Right cardiac atrium (tissue), 5 donors: ENCODE data around the gene FAM181A. TPM values are rescaled to one million over a fixed set of nuclear protein-coding genes. Genes with fewer than 3 reads are reported as not detected.

Source experiments
- ATAC-seq, 2 donors: fragments of 200-7000 bp; cut with Tn5 transposase; one replicate each; pipeline versions ENCODE4 v1.8.0 to v1.9.1; 2020; ENCODE audit warnings: moderate library complexity in 2 of 2, mild to moderate bottlenecking in 1 of 2
- DNase-seq, 3 donors: peaks; one replicate each; pipeline ENCODE4 v3.0.0-alpha.2; 2020
- H3K27ac ChIP-seq: one replicate; pipeline ENCODE4 v1.5.1; 2013; ENCODE audit warnings: mild to moderate bottlenecking, low read length, control low read depth, moderate library complexity
- H3K27me3 ChIP-seq: one replicate; pipeline ENCODE4 v1.6.1; 2013; ENCODE audit not compliant: control insufficient read depth, insufficient read depth
- H3K4me1 ChIP-seq: one replicate; pipeline ENCODE4 v1.6.1; 2013; ENCODE audit warnings: low read length; ENCODE audit not compliant: control insufficient read depth, insufficient read depth
- H3K4me3 ChIP-seq: one replicate; pipeline ENCODE4 v1.5.1; 2013; ENCODE audit warnings: low read length, control low read depth
- H3K9me3 ChIP-seq: one replicate; pipeline ENCODE4 v1.6.1; 2013; ENCODE audit warnings: low read length; ENCODE audit not compliant: control insufficient read depth
- WGBS: extraction: QIAGEN DNeasy Blood & Tissue Kit; methylation state at CpG from one replicate; pipeline ENCODE4 v1.1.7; 2013; 5-methylcytosine and 5-hydroxymethylcytosine counted together
- intact Hi-C, 4 donors: fragments of 100-400 bp; cut with DNase I; formaldehyde crosslinking; loops; one replicate each; pipeline versions ENCODE4 v1.11.0 to v1.14.0; 2022 to 2023
- polyA plus RNA-seq: library from polyadenylated mRNA; stranded (reverse); fragments of 200-250 nt; gene quantifications from one replicate; pipeline ENCODE4 v1.2.3, GENCODE V29; 2013
- total RNA-seq, 4 donors: library from RNA; stranded (reverse); fragmentation: NEBNext Ultra II Directional; extraction: Animal tissue kit (Norgen Biotek cat#: 25700); gene quantifications; one replicate each; pipeline ENCODE4 v1.2.1, GENCODE V29; 2021
- donor health status: healthy with polysubstance abuse.
- donor health status: DM: no; HTN: yes; CAD: no.
- donor health status: DM: no; HTN: no; CAD: no.
- donor health status: DM: no; HTN: yes; CAD: no; lungs with severe emphysema.
- donor health status: DM: yes; HTN: yes; CAD: no.

FAM181A gene
- total and polyA plus RNA-seq, 5 donors = not detected

DNA sequence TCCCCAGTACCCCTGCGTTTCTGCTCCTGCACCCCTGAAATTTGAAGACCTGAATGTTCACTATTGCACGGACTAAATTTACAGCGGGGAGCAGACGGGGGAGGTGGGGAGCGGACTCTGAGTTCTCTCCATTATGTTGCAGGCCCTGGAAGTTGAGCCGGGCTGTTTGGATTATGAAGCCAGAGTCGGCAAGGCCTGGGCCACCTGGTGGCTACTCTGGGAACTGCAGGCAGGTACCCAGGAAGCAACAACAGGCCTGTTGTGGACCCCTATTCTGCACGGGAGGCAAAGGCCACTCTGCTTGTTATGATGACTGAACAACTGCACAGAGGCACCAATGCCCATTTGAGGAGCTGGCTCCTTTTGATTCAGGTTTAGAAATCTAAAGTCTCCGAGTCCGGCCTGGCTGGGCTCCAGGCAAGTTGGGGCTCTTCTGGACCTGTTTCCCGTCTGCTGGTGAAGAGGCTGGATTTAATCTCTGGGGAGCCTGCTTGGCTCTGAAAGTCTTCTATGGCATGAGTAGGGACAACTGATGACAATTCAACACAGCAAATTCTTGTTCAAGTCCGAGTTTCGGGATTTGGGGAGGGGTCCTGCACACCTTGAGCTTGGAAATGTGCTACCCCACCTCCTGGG lies 34.1 kb upstream of the FAM181A start:
- Histone ChIP-seq H3K4me1 (no peaks in the 10 kb centered on the region), H3K9me3 (no peaks in the 10 kb centered on the region), H3K27ac (peak overlapping the region; percentile 9), H3K4me3 (no peak overlapping the region), H3K27me3 (no peaks in the 10 kb centered on the region)
- DNase-seq (peak; percentile 77 to 93 (median 89)), ATAC-seq (peak; percentile 37 to 60)
- WGBS = 31% methylated on average over 13 of the region's 13 CpGs
- intact Hi-C loops = loop anchor here (5.0 kb wide), 1 partner anchor 236 kb away; no protein-coding TSS in a partner anchor

GRCh38 chr14:93893661-93894261 lies 33.4 kb upstream of the FAM181A start:
- H3K4me1 ChIP-seq = no peaks in the 10 kb centered on the region
- no peak overlapping the region for H3K27ac ChIP-seq
- DNase-seq (peak in 1 of 3 donors; percentile 64), ATAC-seq (no peak)
- 56% methylated on average over 12 of the region's 12 CpGs for WGBS
- H3K9me3 ChIP-seq = no peaks in the 10 kb centered on the region
- intact Hi-C loops = loop anchor here (5.0 kb wide), 1 partner anchor 236 kb away; no protein-coding TSS in a partner anchor
- H3K27me3 ChIP-seq = no peaks in the 10 kb centered on the region
- H3K4me3 ChIP-seq = no peak overlapping the region

DNA sequence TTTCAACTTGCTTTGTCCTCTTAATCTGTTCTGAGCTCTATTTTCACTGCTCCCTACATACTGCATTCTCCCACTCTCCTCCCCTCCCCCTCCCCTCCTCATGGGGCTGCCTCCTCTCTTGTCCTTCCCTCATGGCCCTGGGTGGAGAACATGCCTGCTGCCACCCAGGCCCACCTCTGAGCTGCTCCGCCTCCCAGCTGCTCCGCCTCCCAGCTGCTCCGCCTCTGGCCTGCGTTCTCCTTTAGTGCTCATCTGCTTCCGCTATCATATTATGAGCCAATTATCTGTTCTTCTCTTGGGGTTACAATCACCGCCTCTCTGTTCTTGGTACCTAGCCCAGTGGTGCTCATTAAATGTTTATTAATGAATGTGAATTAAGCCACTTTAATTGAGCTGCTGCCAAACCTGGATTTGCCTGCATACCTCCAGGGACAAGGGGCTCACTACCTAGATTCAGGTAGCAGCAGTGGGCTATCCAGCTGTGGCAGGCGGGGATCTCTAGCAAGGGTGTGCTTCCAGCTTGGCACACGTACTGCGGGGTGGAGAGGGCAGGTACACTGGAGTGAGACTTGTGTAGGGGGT lies 32.0 kb upstream of the FAM181A start:
- DNase-seq (no peak), ATAC-seq (no peak)
- WGBS = 83% methylated on average over 9 of the region's 9 CpGs
- intact Hi-C loops = no loop called here
- H3K27ac ChIP-seq = no peak overlapping the region
- H3K4me1 ChIP-seq = no peaks in the 10 kb centered on the region
- no peaks in the 10 kb centered on the region for H3K9me3 ChIP-seq
- no peak overlapping the region for H3K4me3 ChIP-seq
- no peaks in the 10 kb centered on the region for H3K27me3 ChIP-seq

DNA sequence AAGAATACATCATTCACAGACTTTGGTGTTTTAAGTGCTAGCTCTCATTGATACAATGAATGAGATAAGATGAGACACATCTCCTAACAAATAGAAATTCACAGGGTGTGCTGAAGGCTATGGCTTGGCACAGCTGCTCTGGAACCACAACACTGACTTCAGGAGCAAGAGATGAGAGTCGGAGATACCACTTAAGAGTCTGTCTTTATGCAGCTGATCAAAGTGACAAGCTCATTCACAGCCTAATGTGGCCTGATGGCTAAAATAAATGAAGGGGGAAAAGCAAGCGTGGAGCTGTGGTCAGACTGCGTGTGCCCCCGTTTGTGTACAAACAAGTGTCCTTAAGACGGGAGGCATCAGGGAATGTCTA lies 29.7 kb upstream of the FAM181A start:
- ATAC-seq = no peak

GRCh38 chr14:93898081-93898611 lies 29.0 kb upstream of the FAM181A start:
- H3K4me1 ChIP-seq = no peaks in the 10 kb centered on the region
- no peak overlapping the region for H3K27ac ChIP-seq
- H3K27me3 ChIP-seq = no peaks in the 10 kb centered on the region
- 79% methylated on average over 15 of the region's 15 CpGs for WGBS
- H3K9me3 ChIP-seq = no peaks in the 10 kb centered on the region
- ATAC-seq (no peak), DNase-seq (no peak)
- no peak overlapping the region for H3K4me3 ChIP-seq
- intact Hi-C loops = no loop called here

More for the DNA sequence above, 29.7 kb upstream of the FAM181A start:
- H3K27ac ChIP-seq = no peak overlapping the region
- H3K4me1 ChIP-seq = no peaks in the 10 kb centered on the region
- no peaks in the 10 kb centered on the region for H3K27me3 ChIP-seq
- H3K4me3 ChIP-seq = no peak overlapping the region
- WGBS = 84% methylated on average over 5 of the region's 5 CpGs
- no peaks in the 10 kb centered on the region for H3K9me3 ChIP-seq
- DNase-seq = no peak
- intact Hi-C loops = no loop called here

DNA sequence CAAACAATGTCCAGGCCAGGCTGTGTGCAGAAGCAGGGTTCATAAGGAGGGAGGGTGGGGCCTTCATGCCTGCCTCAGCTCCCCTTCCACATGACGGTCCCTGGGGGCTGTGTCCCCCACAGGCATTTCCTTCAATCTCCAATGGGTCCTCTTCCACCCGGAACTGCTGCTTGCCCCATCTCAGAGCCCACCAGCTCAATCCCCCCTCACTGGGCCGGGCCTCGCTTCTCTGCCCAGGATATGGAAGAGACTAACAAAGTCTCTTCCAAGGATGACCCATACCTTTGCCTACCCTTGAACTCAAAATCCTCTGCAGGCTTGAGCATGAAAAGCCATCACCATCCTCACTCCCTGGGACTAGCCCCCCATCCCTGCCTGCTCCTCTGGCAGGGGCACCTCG lies 28.4 kb upstream of the FAM181A start:
- DNase-seq (no peak), ATAC-seq (no peak)
- intact Hi-C loops = no loop called here
- Histone ChIP-seq H3K9me3 (no peaks in the 10 kb centered on the region), H3K4me3 (no peak overlapping the region), H3K27me3 (no peaks in the 10 kb centered on the region), H3K27ac (no peak overlapping the region), H3K4me1 (no peaks in the 10 kb centered on the region)
- 85% methylated on average over 5 of the region's 5 CpGs for WGBS

DNA sequence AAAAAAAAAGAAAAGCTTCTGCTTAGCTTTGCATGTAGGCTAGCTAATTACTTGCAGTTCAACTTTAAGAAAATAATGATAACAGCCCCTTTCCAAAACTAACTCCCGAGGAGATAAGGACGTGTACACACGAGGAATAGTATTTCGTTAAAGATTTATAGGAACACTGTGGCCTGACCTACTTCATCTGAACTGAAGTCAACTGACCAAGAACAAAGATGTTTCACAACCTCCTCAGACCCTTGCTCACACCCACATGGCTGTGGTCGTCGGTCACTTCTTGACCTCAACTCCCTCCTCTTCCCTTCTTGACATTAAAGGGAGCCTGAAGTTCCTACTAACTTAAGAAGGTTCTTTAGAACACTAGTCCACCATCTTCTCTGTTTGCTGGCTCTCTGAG lies 25.3 kb upstream of the FAM181A start:
- intact Hi-C loops = loop anchor here in 1 of 4 donors (5.0 kb wide), 1 partner anchor 255 kb away; no protein-coding TSS in a partner anchor
- ATAC-seq (peak in 1 of 2 donors; percentile 22), DNase-seq (no peak)
- H3K4me1 ChIP-seq = no peaks in the 10 kb centered on the region
- 34% methylated on average over 6 of the region's 6 CpGs for WGBS
- H3K27me3 ChIP-seq = no peaks in the 10 kb centered on the region
- no peak overlapping the region for H3K4me3 ChIP-seq
- no peaks in the 10 kb centered on the region for H3K9me3 ChIP-seq
- H3K27ac ChIP-seq = no peak overlapping the region

DNA sequence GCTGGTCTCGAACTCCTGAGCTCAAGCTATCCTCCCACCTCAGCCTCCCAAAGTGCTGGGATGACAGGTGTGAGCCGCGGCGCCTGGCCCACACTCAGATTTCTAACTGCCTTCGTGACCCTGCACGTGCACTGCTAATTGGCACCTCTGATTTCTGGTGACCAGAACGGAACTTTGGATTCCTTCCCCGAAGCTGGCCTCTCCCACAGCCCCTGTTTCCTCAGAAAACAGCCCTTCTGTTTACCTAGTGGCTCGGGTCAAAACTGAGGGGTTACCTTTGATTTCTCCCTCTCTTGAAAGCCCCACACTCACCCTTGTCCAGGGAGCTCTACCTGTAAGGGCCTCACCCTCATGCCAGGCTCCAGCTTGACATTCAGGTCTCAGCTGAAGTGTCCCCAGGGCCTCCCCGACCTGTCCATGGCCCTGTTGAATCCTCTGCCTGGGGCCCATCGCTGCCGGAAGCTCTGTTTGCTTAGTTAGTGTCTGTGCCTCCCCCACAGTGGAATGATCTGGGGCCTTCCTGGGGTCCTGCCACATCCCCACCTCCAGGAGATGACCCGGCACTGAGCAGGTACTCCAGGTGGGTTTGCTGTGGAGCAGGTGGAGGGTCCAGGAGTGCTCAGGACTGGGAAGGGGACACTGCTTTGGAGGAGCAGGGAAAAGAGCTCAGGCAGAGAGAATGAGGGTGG lies 24.4 kb upstream of the FAM181A start:
- Histone ChIP-seq H3K4me1 (no peaks in the 10 kb centered on the region), H3K4me3 (no peak overlapping the region), H3K27me3 (no peaks in the 10 kb centered on the region), H3K27ac (no peak overlapping the region), H3K9me3 (no peaks in the 10 kb centered on the region)
- DNase-seq (no peak), ATAC-seq (no peak)
- intact Hi-C loops = loop anchor here in 1 of 4 donors (5.0 kb wide), 1 partner anchor 255 kb away; no protein-coding TSS in a partner anchor
- 73% methylated on average over 13 of the region's 13 CpGs for WGBS

DNA sequence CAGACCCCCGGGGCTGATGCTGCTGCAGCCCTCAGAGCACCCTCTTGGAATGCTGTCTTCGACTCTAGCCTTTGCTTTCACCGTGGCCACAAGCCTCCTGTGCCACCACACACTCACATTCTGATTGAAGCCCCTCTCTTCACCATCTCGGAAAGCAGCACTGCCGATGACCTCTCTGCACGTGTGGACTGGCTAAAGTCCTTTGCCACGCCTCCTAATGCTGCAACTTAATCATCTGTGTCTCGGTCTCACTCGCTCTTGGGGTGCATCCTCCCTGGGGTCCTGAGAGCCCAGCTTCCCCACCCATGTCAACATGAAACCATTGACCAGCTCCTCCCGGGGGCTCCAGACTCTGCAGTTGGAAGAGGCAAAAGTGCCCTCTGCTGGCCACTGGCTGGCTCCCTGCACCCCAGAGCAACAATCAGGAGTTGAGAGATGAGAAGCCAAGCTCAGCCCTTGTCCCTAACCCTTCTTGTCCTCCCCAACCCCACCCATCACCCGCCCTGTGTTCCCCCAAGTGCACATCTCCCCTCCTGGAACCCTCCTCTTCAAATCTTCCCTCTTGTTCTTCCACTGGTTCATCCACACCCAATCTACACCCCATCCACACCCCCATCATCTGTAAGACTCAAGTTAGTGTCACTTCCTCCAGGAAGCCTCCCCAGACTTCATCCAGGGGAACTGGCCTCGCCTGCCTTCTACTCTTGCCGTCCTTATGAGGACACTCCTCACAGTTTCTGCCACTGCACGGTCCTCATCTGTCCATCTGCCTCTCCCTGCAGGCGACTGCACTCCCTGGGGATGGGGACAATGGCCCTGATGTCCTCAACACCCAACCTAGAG lies 23.6 kb upstream of the FAM181A start:
- Histone ChIP-seq H3K27me3 (no peaks in the 10 kb centered on the region), H3K4me1 (no peaks in the 10 kb centered on the region), H3K27ac (no peak overlapping the region), H3K4me3 (no peak overlapping the region), H3K9me3 (no peaks in the 10 kb centered on the region)
- WGBS = 48% methylated on average over 15 of the region's 15 CpGs
- intact Hi-C loops = loop anchor here in 1 of 4 donors (5.0 kb wide), 1 partner anchor 256 kb away; no protein-coding TSS in a partner anchor
- DNase-seq (peak in 1 of 3 donors; percentile 58), ATAC-seq (no peak)

- Histone ChIP-seq H3K4me1 (no peaks in the 10 kb centered on the region), H3K4me3 (no peak overlapping the region), H3K27ac (no peak overlapping the region), H3K27me3 (no peaks in the 10 kb centered on the region), H3K9me3 (no peaks in the 10 kb centered on the region)
- ATAC-seq (no peak), DNase-seq (no peak)
- intact Hi-C loops = no loop called here
- WGBS = 59% methylated on average over 4 of the region's 4 CpGs
Measured at GRCh38 chr14:93905623-93906022, 21.5 kb upstream of the FAM181A start.
